Smooth muscle cell (in vitro differentiated cells): ENCODE results near the gene TBL1X. TPM values are rescaled to one million over a fixed set of nuclear protein-coding genes. Genes with fewer than 3 reads are reported as not detected.
A peak's percentile ranks its signal among the peaks of the same experiment; 100 is the strongest.

Experiments used
- DNase-seq: peaks from one replicate; lab custom pipeline; 2025; ENCODE audit not compliant: unreplicated experiment; lab: John Stamatoyannopoulos, UW
- H2AFZ ChIP-seq: fragments of 200-600 bp; sonication (generic); 2 replicates; pipeline ENCODE4 v1.6.0; 2016; ENCODE audit warnings: antibody characterized with exemption, low read depth, mild to moderate bottlenecking
- H3F3A ChIP-seq: fragments of 200-600 bp; sonication (generic); 2 replicates; pipeline ENCODE4 v1.6.0; 2017; ENCODE audit warnings: antibody characterized with exemption, low read depth
- H3K27ac ChIP-seq: fragments of 200-600 bp; sonication (generic); 2 replicates; pipeline ENCODE4 v1.5.1; 2016; ENCODE audit warnings: low read depth, mild to moderate bottlenecking
- H3K27me3 ChIP-seq: fragments of 200-600 bp; sonication (generic); 2 replicates; pipeline ENCODE4 v1.6.1; 2016; ENCODE audit warnings: low read depth, mild to moderate bottlenecking
- H3K36me3 ChIP-seq: fragments of 200-600 bp; sonication (generic); 2 replicates; pipeline ENCODE4 v1.5.1; 2016; ENCODE audit warnings: low read depth
- H3K4me1 ChIP-seq: fragments of 200-600 bp; sonication (generic); 2 replicates; pipeline ENCODE4 v1.5.1; 2016; ENCODE audit warnings: low read depth
- H3K4me2 ChIP-seq: fragments of 200-600 bp; sonication (generic); 2 replicates; pipeline ENCODE4 v1.6.0; 2016; ENCODE audit warnings: mild to moderate bottlenecking
- H3K4me3 ChIP-seq: fragments of 200-600 bp; sonication (generic); 2 replicates; pipeline ENCODE4 v1.5.1; 2016; ENCODE audit warnings: mild to moderate bottlenecking
- H3K79me2 ChIP-seq: fragments of 200-600 bp; sonication (generic); 2 replicates; pipeline ENCODE4 v1.6.0; 2016; ENCODE audit warnings: low read depth, mild to moderate bottlenecking
- H3K9ac ChIP-seq: fragments of 200-600 bp; sonication (generic); 2 replicates; pipeline ENCODE4 v1.6.0; 2016; ENCODE audit warnings: low read depth
- H3K9me3 ChIP-seq: fragments of 200-600 bp; sonication (generic); replicated peaks from 2 replicates; pipeline ENCODE4 v1.5.1; 2016; ENCODE audit warnings: low read depth
- H4K20me1 ChIP-seq: fragments of 200-600 bp; sonication (generic); 2 replicates; pipeline ENCODE4 v1.6.0; 2016; ENCODE audit warnings: low read depth
- WGBS: methylation state at CpG from one replicate; pipeline ENCODE4 v1.1.7; 2016; ENCODE audit warnings: low lambda C conversion rate; 5-methylcytosine and 5-hydroxymethylcytosine counted together
- polyA plus RNA-seq: library from polyadenylated mRNA; unstranded; fragments of >200 nt; fragmentation: Nextera tagmentation; extraction: Ambion mirVana; gene quantifications from 2 replicates; pipeline ENCODE4 v1.2.1, GENCODE V29; 2016
- total RNA-seq: library from RNA; depleted of rRNA; stranded (reverse); fragments of >200 nt; gene quantifications from 2 replicates; pipeline ENCODE4 v1.2.3, GENCODE V29; 2014
- TF ChIP-seq, protein P1 (sequence below): fragments of 200-600 bp; sonication (generic); IDR thresholded peaks from 2 replicates; pipeline ENCODE4 v1.5.1; 2017; ENCODE audit warnings: borderline replicate concordance, mild to moderate bottlenecking, antibody characterized with exemption; ENCODE audit not compliant: insufficient read depth, poor library complexity, severe bottlenecking

Gene TBL1X
- total and polyA plus RNA-seq, 2 experiments from 2014 or later, result 9.0 to 9.8 TPM

DNA sequence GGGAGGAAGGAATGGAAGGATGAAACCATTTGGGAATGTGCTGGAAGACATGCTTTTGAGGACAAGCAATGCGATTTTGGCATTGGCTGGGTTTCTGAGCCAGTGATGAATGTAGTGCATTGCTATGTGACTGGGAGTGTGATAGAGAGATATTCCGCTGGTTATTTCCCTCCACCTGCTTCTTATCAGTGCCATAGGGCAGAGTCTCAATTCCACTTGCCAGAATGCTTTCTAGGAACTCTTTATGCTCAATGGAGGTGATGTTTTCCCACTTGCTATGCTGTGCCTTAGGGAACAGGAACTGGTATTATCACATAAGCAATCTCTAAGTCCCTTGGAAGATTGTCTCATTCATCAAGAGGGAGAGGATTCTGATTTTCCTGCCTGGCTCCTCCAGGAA lies 28.0 kb downstream of the TBL1X start:
- H3K79me2 ChIP-seq, result peaks cover 9% of the 10 kb centered on the region
- WGBS, result 64% methylated on average over 1 of the region's 2 CpGs

DNA sequence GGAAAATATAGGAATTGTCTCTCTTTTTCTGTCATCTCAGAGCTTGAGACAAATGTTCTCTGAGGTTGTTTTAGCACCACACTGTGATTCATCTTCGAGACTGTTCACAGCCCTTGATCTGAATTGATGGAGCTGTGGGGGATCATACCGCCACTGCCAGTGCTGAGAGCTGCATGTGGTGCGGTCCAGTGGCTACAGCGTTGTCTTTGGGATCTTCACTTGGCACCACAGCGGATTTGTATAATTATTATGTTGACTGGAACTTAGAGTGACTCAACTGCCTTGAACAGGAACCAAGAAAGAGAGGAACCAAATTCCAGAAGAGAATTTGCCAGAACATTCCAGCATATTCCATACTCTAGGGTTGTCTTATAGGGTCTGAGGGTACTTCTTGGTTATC lies 29.1 kb downstream of the TBL1X start:
- Histone ChIP-seq H3K27me3 (no peaks in the 10 kb centered on the region), H3K4me3 (no peak overlapping the region), H2AFZ (no peak overlapping the region), H3K4me2 (peak overlapping the region; percentile 53), H3F3A (no peaks in the 10 kb centered on the region), H3K9me3 (no peaks in the 10 kb centered on the region), H3K36me3 (no peaks in the 10 kb centered on the region), H3K4me1 (no peaks in the 10 kb centered on the region), H4K20me1 (peaks cover 64% of the 10 kb centered on the region), H3K79me2 (peaks cover 9% of the 10 kb centered on the region), H3K9ac (no peak overlapping the region), H3K27ac (peak overlapping the region; percentile 78)
- DNase-seq, result no peak
- TF ChIP-seq, protein P1, sequence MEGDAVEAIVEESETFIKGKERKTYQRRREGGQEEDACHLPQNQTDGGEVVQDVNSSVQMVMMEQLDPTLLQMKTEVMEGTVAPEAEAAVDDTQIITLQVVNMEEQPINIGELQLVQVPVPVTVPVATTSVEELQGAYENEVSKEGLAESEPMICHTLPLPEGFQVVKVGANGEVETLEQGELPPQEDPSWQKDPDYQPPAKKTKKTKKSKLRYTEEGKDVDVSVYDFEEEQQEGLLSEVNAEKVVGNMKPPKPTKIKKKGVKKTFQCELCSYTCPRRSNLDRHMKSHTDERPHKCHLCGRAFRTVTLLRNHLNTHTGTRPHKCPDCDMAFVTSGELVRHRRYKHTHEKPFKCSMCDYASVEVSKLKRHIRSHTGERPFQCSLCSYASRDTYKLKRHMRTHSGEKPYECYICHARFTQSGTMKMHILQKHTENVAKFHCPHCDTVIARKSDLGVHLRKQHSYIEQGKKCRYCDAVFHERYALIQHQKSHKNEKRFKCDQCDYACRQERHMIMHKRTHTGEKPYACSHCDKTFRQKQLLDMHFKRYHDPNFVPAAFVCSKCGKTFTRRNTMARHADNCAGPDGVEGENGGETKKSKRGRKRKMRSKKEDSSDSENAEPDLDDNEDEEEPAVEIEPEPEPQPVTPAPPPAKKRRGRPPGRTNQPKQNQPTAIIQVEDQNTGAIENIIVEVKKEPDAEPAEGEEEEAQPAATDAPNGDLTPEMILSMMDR, result no peak
- 48% methylated on average over 5 of the region's 5 CpGs for WGBS

More for the DNA sequence above, 28.0 kb downstream of the TBL1X start:
- Histone ChIP-seq H3K9ac (no peak overlapping the region), H2AFZ (no peak overlapping the region), H3K27ac (no peak overlapping the region), H3F3A (no peaks in the 10 kb centered on the region), H3K27me3 (no peaks in the 10 kb centered on the region), H3K4me3 (no peak overlapping the region), H4K20me1 (peaks cover 54% of the 10 kb centered on the region), H3K36me3 (no peaks in the 10 kb centered on the region), H3K4me1 (no peaks in the 10 kb centered on the region), H3K9me3 (no peaks in the 10 kb centered on the region), H3K4me2 (no peak overlapping the region)
- TF ChIP-seq, protein P1, result no peak
- DNase-seq, result no peak

DNA sequence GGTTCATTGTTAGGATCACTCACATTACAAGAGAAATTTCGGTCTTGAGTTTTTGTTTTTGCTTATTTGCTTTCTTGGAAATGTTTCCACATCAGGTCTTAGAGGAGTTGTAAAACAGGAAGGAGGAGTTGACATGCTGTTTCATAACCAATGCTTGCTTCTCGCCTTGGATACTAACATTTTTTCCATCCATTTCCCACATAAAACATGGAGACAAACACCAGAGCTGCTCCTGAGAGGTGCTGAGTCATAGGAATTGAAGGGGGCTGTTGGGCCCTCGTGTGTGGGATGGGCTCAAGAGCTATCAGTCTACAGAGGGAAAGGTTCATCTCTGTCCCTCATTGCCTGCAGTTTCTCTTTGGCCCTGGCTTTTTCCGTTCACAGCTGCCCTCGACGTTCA lies 29.9 kb downstream of the TBL1X start:
- H3K27me3 ChIP-seq, result no peaks in the 10 kb centered on the region
- H3K4me1 ChIP-seq, result no peaks in the 10 kb centered on the region
- H3F3A ChIP-seq, result no peaks in the 10 kb centered on the region
- peak overlapping the region; percentile 66 for H3K4me2 ChIP-seq
- H3K27ac ChIP-seq, result peak overlapping the region; percentile 78
- H4K20me1 ChIP-seq, result peaks cover 71% of the 10 kb centered on the region
- no peaks in the 10 kb centered on the region for H3K36me3 ChIP-seq
- no peak overlapping the region for H3K4me3 ChIP-seq
- DNase-seq, result no peak
- peaks cover 9% of the 10 kb centered on the region for H3K79me2 ChIP-seq
- H3K9ac ChIP-seq, result no peak overlapping the region
- WGBS, result 26% methylated on average over 6 of the region's 6 CpGs
- H2AFZ ChIP-seq, result no peak overlapping the region
- H3K9me3 ChIP-seq, result no peaks in the 10 kb centered on the region
- TF ChIP-seq, protein P1, result no peak

DNA sequence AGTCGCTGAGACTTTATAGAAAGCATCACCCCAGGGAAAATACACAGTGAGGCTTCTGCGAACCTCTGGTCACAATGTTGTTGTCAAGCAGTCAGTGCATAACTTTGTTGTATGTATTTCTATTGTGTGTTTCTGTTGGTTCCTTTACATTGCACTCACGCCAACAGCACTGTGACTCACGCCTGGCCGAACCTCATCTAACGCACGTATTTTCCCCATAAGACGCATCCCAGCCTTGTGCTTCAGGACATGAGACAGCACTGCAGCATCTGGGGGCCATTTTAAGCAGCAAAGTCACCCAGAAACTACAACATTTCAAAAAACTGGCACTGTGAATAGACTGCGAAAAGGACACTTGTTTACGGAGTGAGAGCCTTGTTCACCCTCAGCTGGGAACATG lies 30.6 kb downstream of the TBL1X start:
- Histone ChIP-seq H3K4me1 (no peaks in the 10 kb centered on the region), H3K9me3 (no peaks in the 10 kb centered on the region), H3K79me2 (peaks cover 7% of the 10 kb centered on the region), H3K4me3 (no peak overlapping the region), H2AFZ (no peak overlapping the region), H4K20me1 (peaks cover 70% of the 10 kb centered on the region), H3K27me3 (no peaks in the 10 kb centered on the region), H3K27ac (peak overlapping the region; percentile 78), H3K36me3 (no peaks in the 10 kb centered on the region), H3F3A (no peaks in the 10 kb centered on the region), H3K9ac (no peak overlapping the region), H3K4me2 (peak overlapping the region; percentile 66)
- no peak for DNase-seq
- TF ChIP-seq, protein P1, result no peak
- WGBS, result 76% methylated on average over 10 of the region's 10 CpGs
